SJSA1 (cell line): ENCODE measurements around the gene KRT40. TPM values are rescaled to one million over a fixed set of nuclear protein-coding genes. Genes with fewer than 3 reads are reported as not detected.

Source experiments
- DNase-seq, 2 experiments: peaks; one replicate each; pipeline ENCODE4 v3.0.0-alpha.2; 2015 to 2020; ENCODE audit warnings: low spot score in 2 of 2, low read depth in 1 of 2
- H3K27ac ChIP-seq: fragments of 250-450 bp; sonication (Bioruptor Pico); 2 replicates; pipeline ENCODE4 v1.5.1; 2020; ENCODE audit warnings: mild to moderate bottlenecking, moderate library complexity
- H3K27me3 ChIP-seq: fragments of 250-450 bp; sonication (Bioruptor Pico); replicated peaks from 2 replicates; pipeline ENCODE4 v1.5.1; 2020; ENCODE audit warnings: mild to moderate bottlenecking, moderate library complexity
- H3K36me3 ChIP-seq: fragments of 250-450 bp; sonication (Bioruptor Pico); 2 replicates; pipeline ENCODE4 v1.5.1; 2020; ENCODE audit warnings: mild to moderate bottlenecking
- H3K4me1 ChIP-seq: fragments of 250-450 bp; sonication (Bioruptor Pico); replicated peaks from 2 replicates; pipeline ENCODE4 v1.6.1; 2021; ENCODE audit warnings: mild to moderate bottlenecking
- H3K4me3 ChIP-seq: fragments of 250-450 bp; sonication (Bioruptor Pico); 2 replicates; pipeline ENCODE4 v1.5.1; 2020; ENCODE audit warnings: mild to moderate bottlenecking
- H3K9me3 ChIP-seq: fragments of 250-450 bp; sonication (Bioruptor Pico); replicated peaks from 2 replicates; pipeline ENCODE4 v1.5.1; 2020; ENCODE audit warnings: mild to moderate bottlenecking
- total RNA-seq: library from RNA; depleted of rRNA; stranded (reverse); fragments of >200 nt; shearing (Covaris generic); gene quantifications from 2 replicates; pipeline ENCODE4 v1.2.3, GENCODE V29; 2014

KRT40 gene
- total RNA-seq, 1 experiment from 2014 or later: not detected

- H3K27me3 ChIP-seq: no peaks in the 10 kb centered on the region
- H3K9me3 ChIP-seq: no peaks in the 10 kb centered on the region
- no peak for DNase-seq
- no peak overlapping the region for H3K27ac ChIP-seq
- H3K36me3 ChIP-seq: no peaks in the 10 kb centered on the region
- H3K4me3 ChIP-seq: no peak overlapping the region
- H3K4me1 ChIP-seq: peaks cover 10% of the 10 kb centered on the region
Observed at GRCh38 chr17:40956401-40957254, 27.5 kb downstream of the KRT40 start.

DNA sequence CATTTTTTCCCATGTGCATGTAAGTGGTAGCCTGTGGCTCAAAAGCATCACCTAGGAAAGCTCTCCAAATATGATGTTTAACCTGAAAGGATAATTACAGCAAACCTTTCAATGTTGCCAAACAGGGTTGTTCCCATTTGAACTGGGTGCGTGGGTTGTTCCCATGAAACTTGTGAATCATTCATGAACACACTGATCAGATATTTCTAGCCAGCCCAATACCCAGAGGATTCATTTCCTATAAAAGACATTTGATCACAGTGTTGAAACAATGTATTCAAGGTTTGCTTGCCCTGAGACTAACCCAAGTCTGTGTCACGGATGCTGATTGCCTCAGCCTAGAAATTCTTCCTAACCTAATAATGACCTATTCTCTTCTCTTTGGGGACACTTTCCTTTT, 30.2 kb downstream of the KRT40 start:
- Histone ChIP-seq H3K27me3 (no peaks in the 10 kb centered on the region), H3K9me3 (no peaks in the 10 kb centered on the region), H3K36me3 (no peaks in the 10 kb centered on the region), H3K27ac (no peak overlapping the region), H3K4me3 (no peak overlapping the region), H3K4me1 (peaks cover 10% of the 10 kb centered on the region)
- no peak for DNase-seq

- no peak overlapping the region for H3K27ac ChIP-seq
- no peak overlapping the region for H3K4me3 ChIP-seq
- no peak for DNase-seq
- no peaks in the 10 kb centered on the region for H3K9me3 ChIP-seq
- no peaks in the 10 kb centered on the region for H3K36me3 ChIP-seq
- H3K27me3 ChIP-seq: no peaks in the 10 kb centered on the region
- H3K4me1 ChIP-seq: peaks cover 10% of the 10 kb centered on the region
Observed at GRCh38 chr17:40952661-40953060, 31.5 kb downstream of the KRT40 start.

DNA sequence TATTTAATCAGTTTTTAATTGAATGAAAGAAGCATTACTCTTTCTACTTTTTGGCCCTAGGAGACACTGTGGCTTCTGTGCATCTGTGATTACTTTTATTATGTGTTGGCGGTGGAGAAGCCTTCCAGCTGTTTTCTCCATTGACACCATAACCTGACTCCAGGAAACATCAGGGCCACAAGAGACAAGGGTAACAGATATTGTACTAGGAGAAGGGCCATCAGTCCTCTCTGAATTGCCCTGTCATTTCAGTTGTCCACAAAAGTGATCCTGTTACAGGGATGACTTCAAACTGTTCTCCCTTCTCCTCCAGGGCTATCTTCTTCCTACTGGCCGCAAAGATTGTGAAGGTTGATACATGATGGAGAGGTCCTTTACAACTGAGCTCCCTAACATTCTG, 32.0 kb downstream of the KRT40 start:
- peaks cover 6% of the 10 kb centered on the region for H3K4me1 ChIP-seq

DNA sequence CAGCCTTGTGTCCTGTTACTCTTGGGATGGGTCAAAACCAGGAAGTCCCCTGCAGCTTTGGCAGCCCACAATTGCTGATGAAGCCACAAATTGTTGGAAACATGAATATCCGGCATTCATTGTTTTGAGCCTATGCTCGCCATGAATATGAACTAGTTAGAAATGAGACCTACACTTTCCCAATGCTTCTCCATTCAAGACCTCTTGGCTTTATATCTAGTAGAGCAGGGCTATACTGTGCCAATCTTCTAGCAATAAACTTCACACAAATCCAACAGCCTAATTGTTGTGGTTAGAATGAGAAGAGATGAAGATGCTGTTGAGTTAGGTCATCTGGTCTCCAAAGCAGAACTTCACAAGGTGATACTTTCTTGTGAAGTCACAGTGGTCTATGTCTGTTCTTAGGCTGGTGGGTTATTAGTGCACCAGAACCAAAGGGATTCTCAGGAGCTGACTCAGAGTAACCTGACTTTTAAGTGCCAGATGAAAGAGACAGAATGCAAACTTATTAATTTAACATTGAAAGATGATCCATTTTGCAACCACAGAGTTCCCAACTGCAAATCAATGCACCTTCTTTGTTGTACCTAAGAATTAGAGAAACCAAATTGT, 33.0 kb downstream of the KRT40 start:
- Histone ChIP-seq H3K27ac (no peak overlapping the region), H3K36me3 (no peaks in the 10 kb centered on the region), H3K27me3 (no peaks in the 10 kb centered on the region), H3K4me1 (no peaks in the 10 kb centered on the region), H3K4me3 (no peak overlapping the region), H3K9me3 (no peaks in the 10 kb centered on the region)
- no peak for DNase-seq

More for the DNA sequence above, 32.0 kb downstream of the KRT40 start:
- Histone ChIP-seq H3K27me3 (no peaks in the 10 kb centered on the region), H3K4me3 (no peak overlapping the region), H3K27ac (no peak overlapping the region), H3K36me3 (no peaks in the 10 kb centered on the region), H3K9me3 (no peaks in the 10 kb centered on the region)
- no peak for DNase-seq

DNA sequence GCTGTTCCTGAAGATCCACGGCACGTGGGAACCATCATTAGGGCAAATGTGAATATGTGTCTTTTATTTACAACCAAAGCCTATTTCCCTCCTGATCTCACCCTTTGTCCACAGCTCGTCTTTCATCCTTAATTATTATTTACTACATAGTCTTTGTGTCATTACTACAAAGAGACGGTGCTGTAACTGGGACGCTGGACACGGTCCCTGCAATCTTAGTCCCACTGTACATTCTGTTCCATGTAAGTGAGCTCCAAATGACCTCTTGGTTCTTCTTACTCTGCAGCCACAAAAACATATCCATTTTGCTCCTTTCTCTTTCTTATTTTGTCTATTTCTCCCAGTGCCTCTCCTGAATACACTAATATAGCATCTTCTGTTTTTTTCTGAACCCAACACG, 34.0 kb downstream of the KRT40 start:
- H3K4me1 ChIP-seq: no peaks in the 10 kb centered on the region
- no peak overlapping the region for H3K4me3 ChIP-seq
- H3K27ac ChIP-seq: no peak overlapping the region
- H3K36me3 ChIP-seq: no peaks in the 10 kb centered on the region
- H3K27me3 ChIP-seq: no peaks in the 10 kb centered on the region
- DNase-seq: no peak
- H3K9me3 ChIP-seq: no peaks in the 10 kb centered on the region

- no peak overlapping the region for H3K4me3 ChIP-seq
- H3K27me3 ChIP-seq: no peaks in the 10 kb centered on the region
- no peaks in the 10 kb centered on the region for H3K36me3 ChIP-seq
- no peak for DNase-seq
- H3K27ac ChIP-seq: no peak overlapping the region
- no peaks in the 10 kb centered on the region for H3K9me3 ChIP-seq
- H3K4me1 ChIP-seq: no peaks in the 10 kb centered on the region
Observed at GRCh38 chr17:40949418-40949817, 34.7 kb downstream of the KRT40 start.

DNA sequence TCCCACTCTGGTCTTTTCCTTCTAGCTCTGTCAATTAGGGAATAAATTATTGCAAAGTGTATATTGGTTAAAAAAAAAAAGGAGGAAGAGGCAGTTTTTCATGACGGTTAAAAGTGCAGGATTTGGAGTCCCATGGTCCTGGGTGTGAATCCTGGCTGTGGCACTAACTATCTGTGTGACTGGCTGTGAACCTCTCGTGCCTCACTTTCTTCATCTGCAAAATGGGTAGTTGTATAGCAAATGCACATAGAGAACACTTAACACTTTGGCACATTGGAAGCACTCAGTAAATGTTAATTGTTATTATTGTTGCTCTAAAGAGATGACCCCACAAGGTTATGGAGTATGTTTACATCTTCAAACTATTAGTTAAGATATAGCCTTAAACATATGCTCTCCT, 36.2 kb downstream of the KRT40 start:
- H3K9me3 ChIP-seq: no peaks in the 10 kb centered on the region
- no peak overlapping the region for H3K4me3 ChIP-seq
- H3K4me1 ChIP-seq: no peaks in the 10 kb centered on the region
- no peaks in the 10 kb centered on the region for H3K27me3 ChIP-seq
- no peaks in the 10 kb centered on the region for H3K36me3 ChIP-seq
- DNase-seq: no peak
- H3K27ac ChIP-seq: no peak overlapping the region

- H3K27ac ChIP-seq: no peak overlapping the region
- no peak for DNase-seq
Observed at GRCh38 chr17:40945414-40945813, 38.7 kb downstream of the KRT40 start.

DNA sequence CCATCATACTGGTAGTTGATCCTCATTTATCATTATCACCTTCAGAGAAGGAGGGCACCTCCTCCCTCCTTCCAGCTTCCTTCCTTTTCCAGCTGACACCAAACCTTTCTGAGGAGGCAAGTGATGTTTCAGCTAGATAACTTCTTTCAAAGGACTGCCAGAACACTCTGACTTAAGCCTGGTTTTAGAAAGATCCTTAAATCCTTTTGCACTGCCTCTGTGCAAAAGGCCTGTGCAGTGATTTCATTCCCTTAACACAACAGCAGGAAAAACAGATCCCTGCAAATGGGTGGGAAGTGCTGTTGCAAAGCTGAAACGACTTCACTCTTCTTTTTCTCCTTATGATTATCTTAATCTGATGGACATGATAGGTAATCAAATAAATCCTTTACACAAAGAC, 39.6 kb downstream of the KRT40 start:
- H3K36me3 ChIP-seq: no peaks in the 10 kb centered on the region
- no peak overlapping the region for H3K4me3 ChIP-seq
- H3K9me3 ChIP-seq: no peaks in the 10 kb centered on the region
- no peak for DNase-seq
- H3K27ac ChIP-seq: no peak overlapping the region
- H3K4me1 ChIP-seq: no peaks in the 10 kb centered on the region
- H3K27me3 ChIP-seq: no peaks in the 10 kb centered on the region

More at GRCh38 chr17:40945414-40945813, 38.7 kb downstream of the KRT40 start:
- Histone ChIP-seq H3K4me1 (no peaks in the 10 kb centered on the region), H3K36me3 (no peaks in the 10 kb centered on the region), H3K4me3 (no peak overlapping the region), H3K27me3 (no peaks in the 10 kb centered on the region), H3K9me3 (no peaks in the 10 kb centered on the region)

GRCh38 chr17:40942553-40942952, 41.6 kb downstream of the KRT40 start:
- Histone ChIP-seq H3K27ac (no peak overlapping the region), H3K4me1 (no peaks in the 10 kb centered on the region), H3K9me3 (no peaks in the 10 kb centered on the region), H3K4me3 (no peak overlapping the region), H3K27me3 (no peaks in the 10 kb centered on the region), H3K36me3 (no peaks in the 10 kb centered on the region)
- DNase-seq: no peak

- H3K36me3 ChIP-seq: no peaks in the 10 kb centered on the region
- H3K4me1 ChIP-seq: no peaks in the 10 kb centered on the region
- H3K27me3 ChIP-seq: no peaks in the 10 kb centered on the region
- no peak for DNase-seq
- no peaks in the 10 kb centered on the region for H3K9me3 ChIP-seq
- no peak overlapping the region for H3K27ac ChIP-seq
- no peak overlapping the region for H3K4me3 ChIP-seq
Observed at GRCh38 chr17:40940266-40940665, 43.9 kb downstream of the KRT40 start.

- Histone ChIP-seq H3K4me3 (no peak overlapping the region), H3K27ac (no peak overlapping the region), H3K27me3 (no peaks in the 10 kb centered on the region), H3K9me3 (no peaks in the 10 kb centered on the region), H3K4me1 (no peaks in the 10 kb centered on the region), H3K36me3 (no peaks in the 10 kb centered on the region)
- DNase-seq: no peak
Observed at GRCh38 chr17:40938981-40939380, 45.1 kb downstream of the KRT40 start.

DNA sequence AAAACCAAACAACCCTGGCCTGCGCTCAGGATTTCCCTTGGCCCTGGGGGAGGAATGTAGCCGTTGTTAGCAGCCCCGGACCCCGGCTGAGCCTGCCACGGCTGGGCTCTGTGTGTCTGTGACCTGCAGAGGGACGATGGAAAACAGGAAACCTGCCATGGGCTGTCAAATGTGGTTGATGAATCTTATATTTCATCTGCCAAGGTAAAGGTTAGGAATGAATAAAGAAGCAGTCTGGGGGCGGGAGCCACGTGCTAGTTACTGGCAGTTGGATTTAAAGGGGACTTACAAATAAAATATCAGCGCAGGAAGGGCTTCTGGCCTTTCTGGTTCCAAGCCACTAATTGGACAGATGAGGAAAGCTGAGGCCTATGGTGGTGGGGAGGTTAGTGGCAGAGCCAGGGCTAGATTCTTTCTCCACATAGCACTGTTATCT, 46.7 kb downstream of the KRT40 start, which contains the start of gene KRT23:
TSS of gene KRT23 (minus strand) at position 263 of the 436 bp plus-strand sequence. CDS start 1,043 bp downstream, outside the sequence.
- Histone ChIP-seq H3K4me3 (no peak within 1 kb of the TSS), H3K9me3 (no peaks in the 10 kb centered on the region), H3K27ac (no peak within 1 kb of the TSS), H3K36me3 (no peaks in the 10 kb centered on the region), H3K27me3 (no peaks in the 10 kb centered on the region), H3K4me1 (no peaks in the 10 kb centered on the region)
- DNase-seq: no peak
